HL-60 (cell line): ENCODE data around the gene GALNT7.
A peak's percentile ranks its signal among the peaks of the same experiment; 100 is the strongest.

Source experiments
- DNase-seq, 2 experiments: peaks; one replicate each; pipeline ENCODE4 v3.0.0-alpha.2; 2010 to 2020; ENCODE audit warnings: low read depth in 1 of 2, low spot score in 1 of 2
- H3K27ac ChIP-seq: fragments of 250-450 bp; sonication (Bioruptor Pico); replicated peaks from 2 replicates; pipeline ENCODE4 v1.5.1; 2020; ENCODE audit warnings: mild to moderate bottlenecking, moderate library complexity
- H3K27me3 ChIP-seq: fragments of 250-450 bp; sonication (Bioruptor Pico); 2 replicates; pipeline ENCODE4 v1.5.1; 2021; ENCODE audit warnings: mild to moderate bottlenecking, moderate library complexity; ENCODE audit not compliant: insufficient read depth, poor library complexity, severe bottlenecking
- H3K4me3 ChIP-seq: replicated peaks from 2 replicates; pipeline ENCODE4 v1.5.1; 2011; ENCODE audit warnings: mild to moderate bottlenecking, control low read depth, low read length; ENCODE audit not compliant: insufficient read depth
- CTCF ChIP-seq: IDR thresholded peaks from one replicate; pipeline ENCODE4 v1.5.1; 2011; ENCODE audit warnings: low read length, control low read depth, inconsistent platforms; ENCODE audit not compliant: insufficient read depth
- GABPA ChIP-seq: IDR thresholded peaks from 2 replicates; pipeline ENCODE4 v1.6.1; 2012; ENCODE audit warnings: low read depth
- POLR2AphosphoS5 ChIP-seq: IDR thresholded peaks from 2 replicates; pipeline ENCODE4 v1.6.1; 2012; ENCODE audit warnings: low read depth
- SPI1 ChIP-seq: IDR thresholded peaks from 2 replicates; pipeline ENCODE4 v1.6.1; 2012; ENCODE audit warnings: low read depth, mild to moderate bottlenecking, borderline replicate concordance
- TF ChIP-seq, protein P1 (sequence below): IDR thresholded peaks from 2 replicates; pipeline ENCODE4 v1.6.1; 2012; ENCODE audit warnings: low read depth; ENCODE audit not compliant: insufficient replicate concordance

Gene GALNT7

DNA sequence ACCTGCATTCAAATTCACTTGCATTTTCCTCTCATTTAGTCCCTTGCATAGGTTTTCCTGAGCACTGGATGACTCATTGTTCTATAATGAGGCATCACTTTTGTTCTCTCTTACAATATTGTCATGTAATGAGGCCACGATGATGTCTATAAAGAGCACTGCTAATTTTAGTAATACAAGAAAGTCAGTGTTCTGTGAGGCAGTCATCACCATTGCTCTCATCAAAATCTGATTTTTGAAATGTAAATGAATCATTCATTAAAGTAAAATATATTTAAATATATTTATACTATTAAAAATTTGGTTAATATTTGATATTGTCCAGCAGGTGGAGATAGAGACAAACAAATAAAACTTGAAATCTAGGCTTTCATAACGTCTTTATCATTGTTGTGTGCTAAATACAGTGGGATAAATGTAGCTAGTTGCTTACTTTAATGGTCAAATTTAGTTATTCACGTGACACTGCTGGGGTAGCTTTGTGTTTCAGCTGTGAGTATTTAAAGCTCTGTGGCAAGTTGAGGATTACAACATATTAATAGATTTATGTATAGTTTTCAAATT is 150.1 kb downstream of the GALNT7 start:
- Histone ChIP-seq H3K27ac (no peak overlapping the region), H3K27me3 (no peaks in the 10 kb centered on the region), H3K4me3 (no peak overlapping the region)
- TF ChIP-seq GABPA (no peak), SPI1 (no peak), POLR2AphosphoS5 (no peak), CTCF (no peak)
- TF ChIP-seq, protein P1, sequence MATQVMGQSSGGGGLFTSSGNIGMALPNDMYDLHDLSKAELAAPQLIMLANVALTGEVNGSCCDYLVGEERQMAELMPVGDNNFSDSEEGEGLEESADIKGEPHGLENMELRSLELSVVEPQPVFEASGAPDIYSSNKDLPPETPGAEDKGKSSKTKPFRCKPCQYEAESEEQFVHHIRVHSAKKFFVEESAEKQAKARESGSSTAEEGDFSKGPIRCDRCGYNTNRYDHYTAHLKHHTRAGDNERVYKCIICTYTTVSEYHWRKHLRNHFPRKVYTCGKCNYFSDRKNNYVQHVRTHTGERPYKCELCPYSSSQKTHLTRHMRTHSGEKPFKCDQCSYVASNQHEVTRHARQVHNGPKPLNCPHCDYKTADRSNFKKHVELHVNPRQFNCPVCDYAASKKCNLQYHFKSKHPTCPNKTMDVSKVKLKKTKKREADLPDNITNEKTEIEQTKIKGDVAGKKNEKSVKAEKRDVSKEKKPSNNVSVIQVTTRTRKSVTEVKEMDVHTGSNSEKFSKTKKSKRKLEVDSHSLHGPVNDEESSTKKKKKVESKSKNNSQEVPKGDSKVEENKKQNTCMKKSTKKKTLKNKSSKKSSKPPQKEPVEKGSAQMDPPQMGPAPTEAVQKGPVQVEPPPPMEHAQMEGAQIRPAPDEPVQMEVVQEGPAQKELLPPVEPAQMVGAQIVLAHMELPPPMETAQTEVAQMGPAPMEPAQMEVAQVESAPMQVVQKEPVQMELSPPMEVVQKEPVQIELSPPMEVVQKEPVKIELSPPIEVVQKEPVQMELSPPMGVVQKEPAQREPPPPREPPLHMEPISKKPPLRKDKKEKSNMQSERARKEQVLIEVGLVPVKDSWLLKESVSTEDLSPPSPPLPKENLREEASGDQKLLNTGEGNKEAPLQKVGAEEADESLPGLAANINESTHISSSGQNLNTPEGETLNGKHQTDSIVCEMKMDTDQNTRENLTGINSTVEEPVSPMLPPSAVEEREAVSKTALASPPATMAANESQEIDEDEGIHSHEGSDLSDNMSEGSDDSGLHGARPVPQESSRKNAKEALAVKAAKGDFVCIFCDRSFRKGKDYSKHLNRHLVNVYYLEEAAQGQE, result no peak
- DNase-seq, result no peak

GRCh38 chr4:173319696-173320095 is 151.1 kb downstream of the GALNT7 start:
- Histone ChIP-seq H3K27ac (no peak overlapping the region), H3K27me3 (no peaks in the 10 kb centered on the region), H3K4me3 (no peak overlapping the region)
- no peak for TF ChIP-seq GABPA
- TF ChIP-seq, protein P1, result no peak
- TF ChIP-seq SPI1, result peak; percentile 64; the same call in 1 of the 2 replicates
- no peak for TF ChIP-seq POLR2AphosphoS5
- no peak for TF ChIP-seq CTCF
- no peak for DNase-seq

- TF ChIP-seq POLR2AphosphoS5, result peak; percentile 43
- TF ChIP-seq, protein P1, result no peak
- H3K27ac ChIP-seq, result no peak overlapping the region
- H3K4me3 ChIP-seq, result no peak overlapping the region
- DNase-seq, result no peak
- H3K27me3 ChIP-seq, result no peaks in the 10 kb centered on the region
Measured at GRCh38 chr4:173325007-173325736, 156.6 kb downstream of the GALNT7 start.
